Measurements from ENCODE around the gene KRT10. TPM values are rescaled to one million over a fixed set of nuclear protein-coding genes. Genes with fewer than 3 reads are reported as not detected.
A peak's percentile ranks its signal among the peaks of the same experiment; 100 is the strongest.

The KRT10 gene
- total RNA-seq, 8 experiments from 2014 or later: 15.4 to 62.1 (median 27.3) TPM

- in situ Hi-C loops (cut with MboI; ENCODE audit: low pct_unique_long_range_greater_than_20kb in 2 of 9, low sequenced_read_pairs in 9 of 9, unreplicated experiment in 9 of 9): loop anchor here in 1 of 9 experiments (25.0 kb wide), 1 partner anchor 812 kb away; no protein-coding TSS in a partner anchor
- peak in 2 of 8 experiments; percentile 10 to 14 for ATAC-seq (replicated peaks in 6 of 8)
- 62 to 100% (median 89%) methylated on average over 1 to 3 of the region's 3 CpGs for WGBS, 10 experiments
Measured at GRCh38 chr17:40850293-40850972, 28.0 kb upstream of the KRT10 start.

GRCh38 chr17:40849723-40850122 lies 27.3 kb upstream of the KRT10 start:
- Histone ChIP-seq H3K4me3 (no peak overlapping the region), H3K27ac (no peak overlapping the region), H3K4me1 (replicated peaks in 1 of 2) (no peaks in the 10 kb centered on the region)
- in situ Hi-C loops (cut with MboI; ENCODE audit: low pct_unique_long_range_greater_than_20kb in 2 of 9, low sequenced_read_pairs in 9 of 9, unreplicated experiment in 9 of 9): loop anchor here in 1 of 9 experiments (25.0 kb wide), 1 partner anchor 813 kb away; no protein-coding TSS in a partner anchor
- 56 to 90% (median 83%) methylated on average over 1 to 4 of the region's 4 CpGs for WGBS, 10 experiments
- ATAC-seq (replicated peaks in 6 of 8): no peak

More at GRCh38 chr17:40850293-40850972, 28.0 kb upstream of the KRT10 start:
- Histone ChIP-seq H3K4me3 (no peak overlapping the region), H3K4me1 (replicated peaks in 1 of 2) (no peaks in the 10 kb centered on the region), H3K27ac (no peak overlapping the region)

- H3K4me3 ChIP-seq: no peak overlapping the region
- 50 to 100% (median 86%) methylated on average over 1 of the region's 1 CpG; no CpG with 5 or more reads in 2 of the 10 experiments for WGBS, 10 experiments
- H3K4me1 ChIP-seq (replicated peaks in 1 of 2): no peaks in the 10 kb centered on the region
- in situ Hi-C loops (cut with MboI; ENCODE audit: low pct_unique_long_range_greater_than_20kb in 2 of 9, low sequenced_read_pairs in 9 of 9, unreplicated experiment in 9 of 9): no loop called here
- H3K27ac ChIP-seq: no peak overlapping the region
- no peak for ATAC-seq (replicated peaks in 6 of 8)
Measured at GRCh38 chr17:40848583-40849235, 26.3 kb upstream of the KRT10 start.

- no peak overlapping the region for H3K4me3 ChIP-seq
- ATAC-seq (replicated peaks in 6 of 8): peak in 3 of 8 experiments; percentile 64 to 97 (median 65)
- in situ Hi-C loops (cut with MboI; ENCODE audit: low pct_unique_long_range_greater_than_20kb in 2 of 9, low sequenced_read_pairs in 9 of 9, unreplicated experiment in 9 of 9): no loop called here
- 0 to 100% (median 58%) methylated on average over 1 of the region's 1 CpG; no CpG with 5 or more reads in 4 of the 10 experiments for WGBS, 10 experiments
- no peak overlapping the region for H3K27ac ChIP-seq
- no peaks in the 10 kb centered on the region for H3K4me1 ChIP-seq (replicated peaks in 1 of 2)
Measured at GRCh38 chr17:40846515-40847144, 24.2 kb upstream of the KRT10 start.

- no peaks in the 10 kb centered on the region for H3K4me1 ChIP-seq (replicated peaks in 1 of 2)
- ATAC-seq (replicated peaks in 6 of 8): no peak
- in situ Hi-C loops (cut with MboI; ENCODE audit: low pct_unique_long_range_greater_than_20kb in 2 of 9, low sequenced_read_pairs in 9 of 9, unreplicated experiment in 9 of 9): no loop called here
- no peak overlapping the region for H3K27ac ChIP-seq
- H3K4me3 ChIP-seq: no peak overlapping the region
- 57 to 94% (median 76%) methylated on average over 3 to 4 of the region's 4 CpGs for WGBS, 10 experiments
Measured at GRCh38 chr17:40844671-40845107, 22.3 kb upstream of the KRT10 start.

GRCh38 chr17:40843242-40843641 lies 20.8 kb upstream of the KRT10 start:
- Histone ChIP-seq H3K27ac (no peak overlapping the region), H3K4me1 (replicated peaks in 1 of 2) (no peaks in the 10 kb centered on the region), H3K4me3 (no peak overlapping the region)
- no peak for ATAC-seq (replicated peaks in 6 of 8)
- in situ Hi-C loops (cut with MboI; ENCODE audit: low pct_unique_long_range_greater_than_20kb in 2 of 9, low sequenced_read_pairs in 9 of 9, unreplicated experiment in 9 of 9): no loop called here
- 0 to 100% (median 38%) methylated on average over 1 to 2 of the region's 3 CpGs; no CpG with 5 or more reads in 4 of the 10 experiments for WGBS, 10 experiments

GRCh38 chr17:40841246-40841645 lies 18.8 kb upstream of the KRT10 start:
- in situ Hi-C loops (cut with MboI; ENCODE audit: low pct_unique_long_range_greater_than_20kb in 2 of 9, low sequenced_read_pairs in 9 of 9, unreplicated experiment in 9 of 9): no loop called here
- peak in 3 of 8 experiments; percentile 25 to 38 (median 37) for ATAC-seq (replicated peaks in 6 of 8)
- 0 to 100% (median 60%) methylated on average over 1 to 3 of the region's 3 CpGs; no CpG with 5 or more reads in 1 of the 10 experiments for WGBS, 10 experiments
- Histone ChIP-seq H3K27ac (no peak overlapping the region), H3K4me3 (no peak overlapping the region), H3K4me1 (replicated peaks in 1 of 2) (no peaks in the 10 kb centered on the region)

GRCh38 chr17:40839194-40839593 lies 16.8 kb upstream of the KRT10 start:
- Histone ChIP-seq H3K4me3 (no peak overlapping the region), H3K4me1 (replicated peaks in 1 of 2) (no peaks in the 10 kb centered on the region), H3K27ac (no peak overlapping the region)
- in situ Hi-C loops (cut with MboI; ENCODE audit: low pct_unique_long_range_greater_than_20kb in 2 of 9, low sequenced_read_pairs in 9 of 9, unreplicated experiment in 9 of 9): no loop called here
- ATAC-seq (replicated peaks in 6 of 8): no peak
- WGBS, 10 experiments: 59 to 100% (median 77%) methylated on average over 1 to 3 of the region's 3 CpGs

GRCh38 chr17:40836020-40836419 lies 13.6 kb upstream of the KRT10 start:
- ATAC-seq (replicated peaks in 6 of 8): no peak
- H3K4me3 ChIP-seq: no peak overlapping the region
- no peaks in the 10 kb centered on the region for H3K4me1 ChIP-seq (replicated peaks in 1 of 2)
- in situ Hi-C loops (cut with MboI; ENCODE audit: low pct_unique_long_range_greater_than_20kb in 2 of 9, low sequenced_read_pairs in 9 of 9, unreplicated experiment in 9 of 9): no loop called here
- H3K27ac ChIP-seq: no peak overlapping the region
- 90 to 100% (median 100%) methylated on average over 1 to 3 of the region's 4 CpGs; no CpG with 5 or more reads in 1 of the 10 experiments for WGBS, 10 experiments

- ATAC-seq (replicated peaks in 6 of 8): no peak
- H3K27ac ChIP-seq: no peak overlapping the region
- H3K4me3 ChIP-seq: no peak overlapping the region
- in situ Hi-C loops (cut with MboI; ENCODE audit: low pct_unique_long_range_greater_than_20kb in 2 of 9, low sequenced_read_pairs in 9 of 9, unreplicated experiment in 9 of 9): no loop called here
- no peaks in the 10 kb centered on the region for H3K4me1 ChIP-seq (replicated peaks in 1 of 2)
Measured at GRCh38 chr17:40833882-40834281, 11.5 kb upstream of the KRT10 start.

GRCh38 chr17:40832840-40833239 lies 10.4 kb upstream of the KRT10 start:
- H3K27ac ChIP-seq: no peak overlapping the region
- no peaks in the 10 kb centered on the region for H3K4me1 ChIP-seq (replicated peaks in 1 of 2)
- no peak overlapping the region for H3K4me3 ChIP-seq
- WGBS, 10 experiments: 0 to 80% (median 47%) methylated on average over 1 to 3 of the region's 3 CpGs; no CpG with 5 or more reads in 1 of the 10 experiments
- in situ Hi-C loops (cut with MboI; ENCODE audit: low pct_unique_long_range_greater_than_20kb in 2 of 9, low sequenced_read_pairs in 9 of 9, unreplicated experiment in 9 of 9): no loop called here
- ATAC-seq (replicated peaks in 6 of 8): no peak

- no peak for ATAC-seq (replicated peaks in 6 of 8)
- H3K4me1 ChIP-seq (replicated peaks in 1 of 2): no peaks in the 10 kb centered on the region
- 11 to 88% (median 77%) methylated on average over 1 to 2 of the region's 2 CpGs for WGBS, 10 experiments
- H3K27ac ChIP-seq: no peak overlapping the region
- in situ Hi-C loops (cut with MboI; ENCODE audit: low pct_unique_long_range_greater_than_20kb in 2 of 9, low sequenced_read_pairs in 9 of 9, unreplicated experiment in 9 of 9): no loop called here
- H3K4me3 ChIP-seq: no peak overlapping the region
Measured at GRCh38 chr17:40830085-40830776, 7.8 kb upstream of the KRT10 start.

All from motor neuron (in vitro differentiated cells).